HepG2 (cell line): ENCODE results near the gene KRTAP10-6.

ENCODE experiments used
- KLF9 ChIP-seq: IDR thresholded peaks from 2 replicates; pipeline ENCODE4 v1.6.1; 2016; ENCODE audit warnings: low read depth
- MZF1 ChIP-seq: sonication (generic); formaldehyde crosslinking; IDR thresholded peaks from 2 replicates; pipeline ENCODE4 v1.8.1; 2023; ENCODE audit warnings: mild to moderate bottlenecking, missing genetic modification reagents, borderline replicate concordance
- RAD21 ChIP-seq: fragments of 450-650 bp; formaldehyde crosslinking; IDR thresholded peaks from 2 replicates; pipeline ENCODE4 v1.5.0; 2020; ENCODE audit warnings: mild to moderate bottlenecking
- ZFX ChIP-seq: sonication (generic); formaldehyde crosslinking; IDR thresholded peaks from 2 replicates; pipeline ENCODE4 v1.4.0; 2020; ENCODE audit warnings: mild to moderate bottlenecking, low read depth, missing genetic modification reagents, moderate library complexity
- TF ChIP-seq, protein P1 (sequence below), 2 experiments: sonication (generic) in 1 of 2; formaldehyde crosslinking in 1 of 2; IDR thresholded peaks; 2 replicates each; pipeline versions ENCODE4 v1.6.1 to v1.9.0; 2014 to 2022; ENCODE audit warnings: antibody characterized with exemption in 1 of 2, borderline replicate concordance in 1 of 2, inconsistent platforms in 1 of 2, low read depth in 1 of 2, missing genetic modification reagents in 1 of 2

DNA sequence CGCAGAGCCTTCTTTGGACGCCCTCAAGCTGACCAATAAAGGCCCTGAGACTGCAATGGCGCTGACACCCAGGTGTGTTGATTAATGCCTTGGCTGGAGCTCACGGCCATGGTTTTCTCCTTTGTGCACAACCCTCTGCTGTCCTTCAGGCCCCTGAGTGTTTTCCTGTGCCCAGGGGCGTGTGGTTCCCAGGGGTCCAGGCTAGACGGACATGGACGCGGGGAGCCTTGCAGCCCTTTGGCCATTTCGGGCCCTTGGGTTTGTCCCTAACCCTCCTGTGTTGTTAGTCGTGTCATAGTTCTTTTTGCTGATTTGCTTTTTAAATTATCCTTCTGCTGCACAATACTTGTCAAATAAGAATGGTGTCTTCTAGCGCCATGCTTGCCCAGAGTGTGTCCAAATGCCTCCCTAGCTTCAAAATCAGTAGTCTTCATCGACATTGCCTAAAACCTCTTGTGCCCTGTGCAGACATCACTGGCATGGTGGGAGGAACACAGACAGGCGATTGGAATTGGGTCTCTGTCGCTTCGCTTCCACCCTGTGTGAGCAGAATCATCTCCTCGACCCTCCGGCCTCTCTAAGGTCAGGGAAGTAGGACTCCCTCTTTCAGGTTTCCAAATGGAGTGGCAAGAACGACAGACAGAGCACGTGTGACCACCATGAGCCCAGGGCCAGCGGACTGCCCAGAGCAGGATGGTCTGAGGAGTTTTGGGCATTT is 16.8 kb downstream of the KRTAP10-6 start:
- TF ChIP-seq KLF9 (CRISPR knock-in tag): no peak
- TF ChIP-seq ZFX: no peak
- no peak for TF ChIP-seq RAD21 (CRISPR knock-in tag)
- TF ChIP-seq MZF1 (CRISPR knock-in tag): no peak
- TF ChIP-seq, protein P1, sequence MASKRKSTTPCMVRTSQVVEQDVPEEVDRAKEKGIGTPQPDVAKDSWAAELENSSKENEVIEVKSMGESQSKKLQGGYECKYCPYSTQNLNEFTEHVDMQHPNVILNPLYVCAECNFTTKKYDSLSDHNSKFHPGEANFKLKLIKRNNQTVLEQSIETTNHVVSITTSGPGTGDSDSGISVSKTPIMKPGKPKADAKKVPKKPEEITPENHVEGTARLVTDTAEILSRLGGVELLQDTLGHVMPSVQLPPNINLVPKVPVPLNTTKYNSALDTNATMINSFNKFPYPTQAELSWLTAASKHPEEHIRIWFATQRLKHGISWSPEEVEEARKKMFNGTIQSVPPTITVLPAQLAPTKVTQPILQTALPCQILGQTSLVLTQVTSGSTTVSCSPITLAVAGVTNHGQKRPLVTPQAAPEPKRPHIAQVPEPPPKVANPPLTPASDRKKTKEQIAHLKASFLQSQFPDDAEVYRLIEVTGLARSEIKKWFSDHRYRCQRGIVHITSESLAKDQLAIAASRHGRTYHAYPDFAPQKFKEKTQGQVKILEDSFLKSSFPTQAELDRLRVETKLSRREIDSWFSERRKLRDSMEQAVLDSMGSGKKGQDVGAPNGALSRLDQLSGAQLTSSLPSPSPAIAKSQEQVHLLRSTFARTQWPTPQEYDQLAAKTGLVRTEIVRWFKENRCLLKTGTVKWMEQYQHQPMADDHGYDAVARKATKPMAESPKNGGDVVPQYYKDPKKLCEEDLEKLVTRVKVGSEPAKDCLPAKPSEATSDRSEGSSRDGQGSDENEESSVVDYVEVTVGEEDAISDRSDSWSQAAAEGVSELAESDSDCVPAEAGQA (IDR thresholded peaks at IDR 0.05; ENCODE audit: low read depth): no peak
- TF ChIP-seq, protein P1 (CRISPR knock-in tag; IDR thresholded peaks at IDR 0.05; ENCODE audit: borderline replicate concordance): no peak
